ENCODE measurements around the gene ZNF624. TPM values are rescaled to one million over a fixed set of nuclear protein-coding genes. Genes with fewer than 3 reads are reported as not detected.
"Not testable (repeated sequence)": the region's sequence is repeated elsewhere in the genome, so short reads cannot be mapped to it uniquely, and the experiment has no call there.

Gene ZNF624
- 1 to 10 TPM; 1.4 to 6.0 (median 3.7) TPM for total RNA-seq

DNA sequence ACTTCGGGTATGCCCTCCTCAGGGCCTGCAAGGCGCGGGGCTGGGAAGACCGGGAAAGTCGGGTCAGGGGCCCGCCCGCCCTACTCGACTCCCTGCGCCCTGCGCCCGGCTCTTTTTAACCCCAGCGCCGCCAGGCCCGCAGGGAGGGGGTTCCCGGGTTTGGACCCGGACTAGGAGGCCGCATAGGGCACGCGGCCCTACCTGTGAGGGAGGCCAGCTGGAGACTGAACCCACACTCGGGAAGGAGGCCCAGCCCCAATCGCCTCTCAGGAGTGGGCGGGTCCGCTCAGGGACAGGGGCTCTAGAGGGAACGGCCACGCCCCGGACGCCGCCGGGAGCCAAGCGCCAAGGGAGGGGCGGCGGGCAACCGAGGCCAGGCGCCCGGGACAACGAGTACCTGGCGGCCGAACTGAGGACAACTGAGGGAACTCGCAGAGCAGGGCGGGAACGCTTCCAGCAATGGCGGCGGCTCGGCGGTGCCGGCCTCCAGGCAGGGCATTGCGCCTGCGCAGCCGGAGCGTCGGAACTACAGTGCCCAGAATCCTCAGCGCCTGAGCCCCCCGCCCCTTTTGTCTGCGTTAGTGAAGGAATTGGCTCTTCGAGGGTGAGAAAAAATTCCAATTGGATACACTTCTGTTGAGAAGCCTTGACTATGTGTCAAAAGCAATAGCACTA is at the start of gene ZNF624:
Gene ZNF624 (minus strand): TSS at position 484 of the 675 bp plus-strand sequence.
- DNase-seq (peak; percentile 96 to 97), ATAC-seq (ENCODE audit: low FRiP score in 2 of 2) (peak; percentile 97 to 99)
- peak in 3 of 4 donors; percentile 59 to 88 (median 61) for TF ChIP-seq POLR2A (IDR thresholded peaks at IDR 0.05)
- TF ChIP-seq CTCF (IDR thresholded peaks at IDR 0.05), result peak in 4 of 6 experiments; percentile 14 to 26 (median 20)
- peak; percentile 73 to 86 for TF ChIP-seq POLR2AphosphoS5 (IDR thresholded peaks at IDR 0.05)
- peak in 1 of 4 donors; percentile 78 for TF ChIP-seq EP300 (IDR thresholded peaks at IDR 0.05)
- Histone ChIP-seq H3K4me3 (peak within 1 kb of the TSS; percentile 53 to 73 (median 68)), H3K4me1 (peaks cover 10 to 12% (median 11%) of the 10 kb centered on the region in 4 donors), H3K9me3 (no peaks in the 10 kb centered on the region), H3K27ac (peak within 1 kb of the TSS; percentile 87 to 95 (median 93)), H3K36me3 (peaks cover 0 to 8% (median 0%) of the 10 kb centered on the region in 4 donors), H3K27me3 (no peaks in the 10 kb centered on the region)
- WGBS, 2 donors, result 0% methylated on average over 4 to 39 of the region's 55 CpGs

DNA sequence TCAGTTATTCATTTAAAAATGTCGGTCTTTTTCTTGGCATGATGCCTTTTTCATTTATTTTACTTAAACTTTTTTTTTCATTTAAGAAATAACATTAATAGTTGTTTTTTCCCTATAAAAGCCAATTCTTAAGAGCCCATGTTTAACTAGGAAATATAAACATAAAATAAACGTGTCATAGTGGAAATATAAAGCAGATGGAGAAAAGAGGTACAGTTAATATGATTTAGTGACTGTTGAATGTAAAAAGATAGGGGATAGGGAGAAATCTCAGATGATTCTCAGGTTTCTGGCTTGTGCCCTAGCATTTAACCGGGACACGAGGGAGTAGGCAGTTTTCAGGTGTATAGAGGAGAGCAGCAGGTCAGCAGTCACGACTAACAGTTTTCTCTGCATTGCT is 44.0 kb upstream of the ZNF624 start:
- not testable (repeated sequence) for H3K9me3 ChIP-seq; H3K4me1 ChIP-seq; ATAC-seq (ENCODE audit: low FRiP score in 2 of 2); H3K36me3 ChIP-seq; H3K4me3 ChIP-seq; H3K27me3 ChIP-seq; DNase-seq; H3K27ac ChIP-seq
- WGBS, 2 donors, result 57 to 82% methylated on average over 5 of the region's 5 CpGs

- 84 to 92% methylated on average over 8 to 21 of the region's 30 CpGs for WGBS, 2 donors
- H3K36me3 ChIP-seq, H3K9me3 ChIP-seq, H3K27ac ChIP-seq, H3K27me3 ChIP-seq, H3K4me1 ChIP-seq: not testable (repeated sequence)
- DNase-seq (peak in 1 of 2 donors; percentile 49), ATAC-seq (ENCODE audit: low FRiP score in 2 of 2) (peak in 1 of 2 donors; percentile 39)
- peak overlapping the region in 1 of 4 donors; percentile 41 for H3K4me3 ChIP-seq
These were observed 36.8 kb upstream of the ZNF624 start for GRCh38 chr17:16690447-16690846.

- DNase-seq (peak; percentile 58 to 78), ATAC-seq (ENCODE audit: low FRiP score in 2 of 2) (peak; percentile 54 to 62)
- not testable (repeated sequence) for H3K27me3 ChIP-seq, H3K9me3 ChIP-seq, H3K27ac ChIP-seq, H3K36me3 ChIP-seq, H3K4me1 ChIP-seq
- WGBS, 2 donors, result 35 to 48% methylated on average over 8 to 9 of the region's 33 CpGs
- peak within 1 kb of the TSS in 1 of 4 donors; percentile 41 for H3K4me3 ChIP-seq
- peak; percentile 28 to 97 (median 67) for TF ChIP-seq CTCF (IDR thresholded peaks at IDR 0.05)
These were observed 36.2 kb upstream of the ZNF624 start, which contains the start of gene CCDC144A for GRCh38 chr17:16689731-16690281. Gene CCDC144A, plus strand, starts transcription at chr17:16690241. Its CDS starts 160 bp downstream, at chr17:16690401.

DNA sequence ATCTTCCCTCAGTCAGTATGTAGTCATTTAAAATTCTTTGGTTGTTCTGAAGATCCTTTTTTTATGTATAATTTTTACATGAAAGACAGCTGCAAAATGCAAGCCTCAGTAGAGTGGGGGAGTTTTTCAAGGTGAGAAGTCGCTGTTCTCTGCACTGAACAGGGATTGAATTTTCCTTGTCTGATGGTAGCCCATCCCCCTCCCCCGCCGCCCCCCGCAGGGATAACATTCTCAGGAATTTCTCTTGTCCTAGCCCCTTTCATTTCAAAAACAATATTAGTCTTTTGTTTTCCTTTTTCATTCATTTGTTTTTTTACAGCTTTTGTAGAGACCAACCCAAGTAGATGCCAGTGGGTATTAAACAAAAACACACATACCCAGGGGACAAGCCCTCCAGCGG is 33.5 kb upstream of the ZNF624 start:
- not testable (repeated sequence) for DNase-seq; H3K27ac ChIP-seq; H3K9me3 ChIP-seq; H3K27me3 ChIP-seq; ATAC-seq (ENCODE audit: low FRiP score in 2 of 2); H3K4me3 ChIP-seq; H3K36me3 ChIP-seq; H3K4me1 ChIP-seq
- WGBS, 2 donors, result 60 to 69% methylated on average over 5 of the region's 5 CpGs

- not testable (repeated sequence) for ATAC-seq (ENCODE audit: low FRiP score in 2 of 2); H3K27ac ChIP-seq; H3K4me3 ChIP-seq; H3K27me3 ChIP-seq; H3K36me3 ChIP-seq; H3K9me3 ChIP-seq; H3K4me1 ChIP-seq
- 64 to 78% methylated on average over 4 of the region's 4 CpGs for WGBS, 2 donors
- peak in 1 of 2 donors; percentile 55 for DNase-seq
These were observed 32.4 kb upstream of the ZNF624 start for GRCh38 chr17:16686019-16686418.

GRCh38 chr17:16683290-16684138 is 29.9 kb upstream of the ZNF624 start:
- not testable (repeated sequence) for H3K36me3 ChIP-seq; H3K27me3 ChIP-seq; H3K27ac ChIP-seq; H3K9me3 ChIP-seq; ATAC-seq (ENCODE audit: low FRiP score in 2 of 2); H3K4me1 ChIP-seq
- H3K4me3 ChIP-seq, result peak overlapping the region in 1 of 4 donors; percentile 20
- 36 to 44% methylated on average over 44 of the region's 44 CpGs for WGBS, 2 donors
- DNase-seq, result peak in 1 of 2 donors; percentile 58

Data from upper lobe of left lung (tissue), 6 donors.